Measurements from ENCODE around the gene MYCBP2. TPM values are rescaled to one million over a fixed set of nuclear protein-coding genes. Genes with fewer than 3 reads are reported as not detected.
A peak's percentile ranks its signal among the peaks of the same experiment; 100 is the strongest.
"Not testable (repeated sequence)": the region's sequence is repeated elsewhere in the genome, so short reads cannot be mapped to it uniquely, and the experiment has no call there.

The MYCBP2 gene
- 1.0 and 6.1 TPM in 2 replicates for total RNA-seq (2014; rRNA removed; shearing (Covaris generic); ENCODE audit: low replicate concordance)

- peak; percentile 90 for DNase-seq (ENCODE audit: low read depth)
- in situ Hi-C loops (cut with HindIII; ENCODE audit: low pct_unique_long_range_greater_than_20kb, low sequenced_read_pairs) = no loop called here
Measured at GRCh38 chr13:77326905-77327604, at the start of gene MYCBP2. MYCBP2 (minus strand) TSS chr13:77327094; CDS start chr13:77326775, 319 bp downstream.

GRCh38 chr13:77375560-77376108 lies 48.7 kb upstream of the MYCBP2 start:
- no peak for DNase-seq (ENCODE audit: low read depth)
- in situ Hi-C loops (cut with HindIII; ENCODE audit: low pct_unique_long_range_greater_than_20kb, low sequenced_read_pairs) = no loop called here

- in situ Hi-C loops (cut with HindIII; ENCODE audit: low pct_unique_long_range_greater_than_20kb, low sequenced_read_pairs) = no loop called here
- DNase-seq (ENCODE audit: low read depth) = no peak
Measured at GRCh38 chr13:77374786-77375185, 47.9 kb upstream of the MYCBP2 start.

DNA sequence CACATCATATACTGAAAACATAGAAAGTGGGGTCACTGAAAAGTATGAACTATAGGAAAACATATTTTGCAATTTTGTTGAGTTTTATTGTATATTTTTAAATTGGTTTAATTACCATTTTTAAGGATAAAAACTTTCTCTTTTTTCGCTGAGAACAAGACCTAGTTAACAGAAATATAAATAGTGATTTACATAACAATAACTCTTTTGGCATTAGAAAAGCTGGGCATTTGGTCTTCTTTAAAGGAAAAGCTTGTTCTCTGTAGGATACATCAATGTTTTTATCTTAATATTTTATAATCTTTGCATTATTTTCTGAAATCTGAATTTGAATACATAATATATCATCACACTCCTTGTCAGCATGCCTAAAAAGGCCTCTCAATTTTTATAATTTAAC lies 47.4 kb upstream of the MYCBP2 start:
- no peak for DNase-seq (ENCODE audit: low read depth)
- in situ Hi-C loops (cut with HindIII; ENCODE audit: low pct_unique_long_range_greater_than_20kb, low sequenced_read_pairs) = no loop called here

GRCh38 chr13:77373502-77373901 lies 46.6 kb upstream of the MYCBP2 start:
- DNase-seq (ENCODE audit: low read depth) = no peak
- in situ Hi-C loops (cut with HindIII; ENCODE audit: low pct_unique_long_range_greater_than_20kb, low sequenced_read_pairs) = no loop called here

DNA sequence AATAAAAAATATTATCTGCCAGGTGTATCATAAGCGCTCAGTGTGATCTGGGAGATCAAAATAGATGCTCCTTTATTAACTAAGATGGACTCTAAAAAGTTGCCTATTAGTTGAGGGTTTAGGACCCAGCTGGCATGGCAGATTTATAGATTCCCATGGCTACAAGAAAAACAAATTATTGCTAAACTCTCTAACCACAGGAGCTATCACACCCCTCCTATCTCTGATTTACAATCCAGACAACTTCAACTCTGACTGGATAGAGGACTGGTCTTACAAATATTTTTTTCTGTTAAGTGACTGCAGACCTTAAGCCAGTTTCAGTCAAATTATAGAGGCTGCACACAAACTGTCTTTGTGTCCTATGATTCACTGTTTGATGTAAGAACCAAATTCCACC lies 45.4 kb upstream of the MYCBP2 start:
- in situ Hi-C loops (cut with HindIII; ENCODE audit: low pct_unique_long_range_greater_than_20kb, low sequenced_read_pairs) = no loop called here
- no peak for DNase-seq (ENCODE audit: low read depth)

- in situ Hi-C loops (cut with HindIII; ENCODE audit: low pct_unique_long_range_greater_than_20kb, low sequenced_read_pairs) = no loop called here
- no peak for DNase-seq (ENCODE audit: low read depth)
Measured at GRCh38 chr13:77370888-77371287, 44.0 kb upstream of the MYCBP2 start.

DNA sequence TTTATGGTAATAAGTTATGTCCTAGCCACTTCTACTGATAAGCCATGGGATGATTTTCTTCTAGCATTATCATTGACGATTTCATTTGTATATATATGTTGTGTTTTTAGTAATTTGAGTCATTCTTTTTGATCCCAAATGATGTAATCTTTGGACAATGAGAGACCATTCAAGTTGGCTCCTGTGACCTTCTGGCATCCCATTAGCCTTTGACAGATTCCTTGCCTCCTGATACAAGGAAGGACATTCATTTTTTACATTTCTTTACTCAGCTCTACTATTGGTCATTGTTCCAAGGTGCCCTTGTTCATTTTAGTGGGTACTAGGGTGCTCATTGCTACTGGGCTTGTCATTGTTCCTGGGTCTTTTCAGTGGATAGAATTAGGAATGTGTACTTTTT lies 35.3 kb upstream of the MYCBP2 start:
- no peak for DNase-seq (ENCODE audit: low read depth)
- in situ Hi-C loops (cut with HindIII; ENCODE audit: low pct_unique_long_range_greater_than_20kb, low sequenced_read_pairs) = no loop called here

DNA sequence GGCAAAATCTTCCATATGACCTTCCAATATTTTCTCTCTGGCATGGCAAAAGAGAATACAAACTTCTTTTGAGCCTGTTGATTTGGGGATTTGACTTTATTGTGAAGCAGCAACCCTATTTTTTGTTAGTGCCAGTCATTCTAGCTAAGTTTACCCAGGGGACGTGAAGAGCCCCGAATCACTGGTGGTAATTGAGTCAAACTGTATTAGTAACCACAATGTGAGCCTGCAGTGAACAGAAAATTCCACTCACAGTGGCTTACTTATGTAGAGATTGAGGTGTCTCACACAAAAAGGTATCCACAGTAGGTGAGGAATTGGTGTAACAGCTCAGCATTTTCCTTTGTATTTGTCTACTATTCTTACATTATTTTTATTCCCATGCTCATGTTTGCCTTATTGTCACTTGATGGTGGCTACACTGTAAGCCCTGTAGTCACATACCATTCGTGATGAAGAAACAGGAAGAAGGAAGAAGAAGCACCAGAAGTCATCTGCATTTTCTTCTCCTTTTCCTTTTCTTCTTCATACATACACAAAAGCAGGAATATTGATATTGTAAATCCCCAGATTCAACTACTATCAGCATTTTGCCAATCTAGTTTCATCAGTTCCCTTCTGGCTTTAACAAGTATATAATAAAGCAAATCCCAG lies 33.3 kb upstream of the MYCBP2 start:
- DNase-seq (ENCODE audit: low read depth) = no peak
- in situ Hi-C loops (cut with HindIII; ENCODE audit: low pct_unique_long_range_greater_than_20kb, low sequenced_read_pairs) = no loop called here

DNA sequence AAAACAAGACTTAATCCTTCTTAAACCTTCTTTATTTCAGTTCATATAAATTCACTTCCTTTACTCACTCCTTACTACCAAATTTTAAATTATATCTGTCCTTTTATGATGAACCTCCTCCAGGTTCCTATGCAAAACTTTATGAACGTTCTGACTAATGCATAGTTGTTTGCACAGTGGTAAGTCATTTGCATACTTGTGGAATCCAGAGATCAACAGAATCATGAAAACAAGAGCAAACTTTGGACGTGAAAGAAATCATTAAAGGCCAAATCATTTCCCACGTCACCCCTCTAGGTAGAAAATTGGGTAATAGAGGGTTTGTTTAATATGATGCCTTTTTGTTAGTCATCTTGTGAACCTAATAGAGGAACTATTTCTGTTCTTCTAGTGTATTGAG lies 32.3 kb upstream of the MYCBP2 start:
- in situ Hi-C loops (cut with HindIII; ENCODE audit: low pct_unique_long_range_greater_than_20kb, low sequenced_read_pairs) = no loop called here
- no peak for DNase-seq (ENCODE audit: low read depth)

DNA sequence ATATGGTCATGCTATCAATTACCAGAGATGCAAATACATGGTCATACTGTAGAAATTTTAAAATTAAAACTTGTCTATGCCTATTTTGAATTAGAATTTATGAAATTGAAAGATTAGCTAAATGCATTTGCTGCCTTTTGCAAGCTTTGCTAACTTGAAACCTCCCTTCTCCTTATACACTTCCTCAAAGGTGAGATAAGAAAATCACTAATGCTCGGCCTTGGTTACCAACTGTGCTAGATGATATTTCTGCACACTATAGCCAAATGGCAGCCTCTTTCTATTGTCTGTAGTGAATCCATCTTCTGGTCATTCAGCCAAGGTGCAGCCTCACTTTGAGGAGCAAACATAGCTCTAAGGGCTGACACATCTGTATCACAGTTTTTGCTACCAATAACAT lies 31.1 kb upstream of the MYCBP2 start:
- DNase-seq (ENCODE audit: low read depth) = no peak
- in situ Hi-C loops (cut with HindIII; ENCODE audit: low pct_unique_long_range_greater_than_20kb, low sequenced_read_pairs) = no loop called here

DNA sequence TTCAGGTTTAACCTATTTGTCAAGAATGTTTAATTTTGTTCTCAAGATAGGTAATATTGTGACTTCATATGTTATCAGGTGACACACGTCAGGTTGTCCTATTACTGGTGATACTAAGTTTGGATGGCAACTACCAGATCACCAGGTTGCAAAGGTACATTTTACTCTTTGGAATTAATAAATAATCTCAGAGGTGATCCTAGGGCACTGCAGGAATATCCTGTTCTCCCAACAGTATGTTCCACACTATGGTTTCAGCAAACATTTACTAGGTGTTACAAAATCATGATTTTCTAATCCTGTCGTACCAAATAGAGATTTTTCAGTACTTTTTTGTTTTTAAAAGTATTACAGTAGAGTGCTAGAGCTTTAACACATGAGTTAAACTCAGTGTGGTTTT lies 29.3 kb upstream of the MYCBP2 start:
- no peak for DNase-seq (ENCODE audit: low read depth)
- in situ Hi-C loops (cut with HindIII; ENCODE audit: low pct_unique_long_range_greater_than_20kb, low sequenced_read_pairs) = no loop called here

- in situ Hi-C loops (cut with HindIII; ENCODE audit: low pct_unique_long_range_greater_than_20kb, low sequenced_read_pairs) = no loop called here
Measured at GRCh38 chr13:77353995-77354394, 27.1 kb upstream of the MYCBP2 start.

DNA sequence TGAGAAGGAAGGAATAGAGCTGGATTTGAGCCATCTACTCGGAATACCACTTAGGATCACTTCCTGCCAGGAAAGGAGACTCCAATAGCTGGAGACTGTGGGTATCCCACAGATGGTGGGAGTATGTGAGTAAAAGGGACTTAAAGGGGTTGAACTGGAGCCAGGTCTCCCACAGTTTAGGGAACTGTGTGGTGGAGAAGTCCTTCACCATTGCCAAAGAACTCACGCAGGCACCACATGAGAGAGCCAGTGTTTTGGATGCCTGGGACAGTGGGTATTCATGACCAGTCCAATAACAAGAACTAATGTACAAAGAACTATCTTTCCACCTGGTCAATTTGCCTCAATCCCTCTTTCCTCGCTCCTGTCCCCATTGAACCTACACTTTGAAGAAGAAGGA lies 24.4 kb upstream of the MYCBP2 start:
- DNase-seq (ENCODE audit: low read depth) = no peak
- in situ Hi-C loops (cut with HindIII; ENCODE audit: low pct_unique_long_range_greater_than_20kb, low sequenced_read_pairs) = no loop called here

More at GRCh38 chr13:77353995-77354394, 27.1 kb upstream of the MYCBP2 start:
- no peak for DNase-seq (ENCODE audit: low read depth)

- no peak for DNase-seq (ENCODE audit: low read depth)
- in situ Hi-C loops (cut with HindIII; ENCODE audit: low pct_unique_long_range_greater_than_20kb, low sequenced_read_pairs) = no loop called here
Measured at GRCh38 chr13:77350811-77351210, 23.9 kb upstream of the MYCBP2 start.

DNA sequence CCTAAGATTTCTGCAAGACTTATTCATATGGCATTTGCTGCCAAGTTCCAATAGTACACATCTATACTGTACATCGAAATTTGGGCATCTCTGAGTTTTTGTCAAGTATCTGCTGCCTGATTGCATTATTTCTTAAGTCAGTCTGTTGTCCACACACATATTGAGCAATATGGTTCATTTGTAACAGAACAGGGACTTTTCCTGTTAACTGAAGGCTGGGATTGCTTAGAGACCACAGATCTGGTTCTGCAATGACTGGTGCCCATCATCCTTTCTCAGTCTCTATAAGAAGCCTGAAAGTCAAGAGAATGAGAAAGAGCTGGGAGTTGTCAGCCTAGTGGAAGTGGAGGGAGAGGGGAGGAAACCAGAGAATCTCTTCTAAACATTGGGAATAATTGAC lies 22.5 kb upstream of the MYCBP2 start:
- in situ Hi-C loops (cut with HindIII; ENCODE audit: low pct_unique_long_range_greater_than_20kb, low sequenced_read_pairs) = no loop called here

GRCh38 chr13:77347351-77347750 lies 20.5 kb upstream of the MYCBP2 start:
- DNase-seq (ENCODE audit: low read depth); in situ Hi-C loops (cut with HindIII; ENCODE audit: low pct_unique_long_range_greater_than_20kb, low sequenced_read_pairs): not testable (repeated sequence)

More for the DNA sequence above, 22.5 kb upstream of the MYCBP2 start:
- DNase-seq (ENCODE audit: low read depth) = no peak

- in situ Hi-C loops (cut with HindIII; ENCODE audit: low pct_unique_long_range_greater_than_20kb, low sequenced_read_pairs) = no loop called here
- no peak for DNase-seq (ENCODE audit: low read depth)
Measured at GRCh38 chr13:77345150-77345780, 18.4 kb upstream of the MYCBP2 start.

- in situ Hi-C loops (cut with HindIII; ENCODE audit: low pct_unique_long_range_greater_than_20kb, low sequenced_read_pairs) = no loop called here
- no peak for DNase-seq (ENCODE audit: low read depth)
Measured at GRCh38 chr13:77343841-77344240, 16.9 kb upstream of the MYCBP2 start.
